GM06990 (cell line): ENCODE data around the gene SLC6A19.

Experiments
- DNase-seq: peaks from one replicate; pipeline ENCODE4 v3.0.0-alpha.2; 2011; ENCODE audit not compliant: insufficient read length; ENCODE audit errors: extremely low read depth
- H3K27me3 ChIP-seq: replicated peaks from 2 replicates; pipeline ENCODE4 v1.6.0; 2011; ENCODE audit warnings: low read length; ENCODE audit not compliant: control insufficient read depth, insufficient read depth
- H3K36me3 ChIP-seq: 2 replicates; pipeline ENCODE4 v1.5.1; 2011; ENCODE audit warnings: low read length; ENCODE audit not compliant: control insufficient read depth, insufficient read depth
- H3K4me3 ChIP-seq: replicated peaks from 2 replicates; pipeline ENCODE4 v1.5.1; 2011; ENCODE audit warnings: low read depth, mild to moderate bottlenecking, control low read depth, low read length
- TF ChIP-seq, protein P1 (sequence below): IDR thresholded peaks from 2 replicates; pipeline ENCODE4 v1.5.1; 2011; ENCODE audit warnings: low read length, control low read depth, mild to moderate bottlenecking, inconsistent platforms; ENCODE audit not compliant: insufficient read depth, poor library complexity, severe bottlenecking

Gene SLC6A19

GRCh38 chr5:1201327-1202025 is at the start of gene SLC6A19:
SLC6A19 (plus strand) TSS chr5:1201595; CDS start chr5:1201651, 56 bp downstream.
- no peak for DNase-seq
- TF ChIP-seq, protein P1, sequence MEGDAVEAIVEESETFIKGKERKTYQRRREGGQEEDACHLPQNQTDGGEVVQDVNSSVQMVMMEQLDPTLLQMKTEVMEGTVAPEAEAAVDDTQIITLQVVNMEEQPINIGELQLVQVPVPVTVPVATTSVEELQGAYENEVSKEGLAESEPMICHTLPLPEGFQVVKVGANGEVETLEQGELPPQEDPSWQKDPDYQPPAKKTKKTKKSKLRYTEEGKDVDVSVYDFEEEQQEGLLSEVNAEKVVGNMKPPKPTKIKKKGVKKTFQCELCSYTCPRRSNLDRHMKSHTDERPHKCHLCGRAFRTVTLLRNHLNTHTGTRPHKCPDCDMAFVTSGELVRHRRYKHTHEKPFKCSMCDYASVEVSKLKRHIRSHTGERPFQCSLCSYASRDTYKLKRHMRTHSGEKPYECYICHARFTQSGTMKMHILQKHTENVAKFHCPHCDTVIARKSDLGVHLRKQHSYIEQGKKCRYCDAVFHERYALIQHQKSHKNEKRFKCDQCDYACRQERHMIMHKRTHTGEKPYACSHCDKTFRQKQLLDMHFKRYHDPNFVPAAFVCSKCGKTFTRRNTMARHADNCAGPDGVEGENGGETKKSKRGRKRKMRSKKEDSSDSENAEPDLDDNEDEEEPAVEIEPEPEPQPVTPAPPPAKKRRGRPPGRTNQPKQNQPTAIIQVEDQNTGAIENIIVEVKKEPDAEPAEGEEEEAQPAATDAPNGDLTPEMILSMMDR = no peak
- H3K36me3 ChIP-seq = no peaks in the 10 kb centered on the region

DNA sequence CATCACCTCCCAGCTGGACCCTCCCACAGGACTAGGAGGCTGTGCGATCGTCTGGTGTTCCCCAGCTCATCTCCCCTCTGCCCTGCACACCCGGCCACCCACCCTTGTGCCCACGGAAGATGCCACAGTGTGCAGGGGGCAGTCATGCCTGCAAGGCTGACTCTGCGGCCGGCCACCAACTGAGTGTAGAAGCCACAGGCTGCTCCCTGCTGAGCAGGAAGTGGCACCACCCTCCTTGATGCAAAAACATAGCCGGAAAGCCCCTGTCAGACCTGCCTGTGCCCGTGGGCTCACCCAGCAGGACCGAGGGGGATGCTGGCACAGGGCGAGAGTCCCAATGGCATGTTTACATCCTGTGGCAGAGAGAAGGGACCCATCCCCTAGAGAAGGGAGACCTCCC is 49.2 kb upstream of the SLC6A19 start:
- H3K27me3 ChIP-seq = no peaks in the 10 kb centered on the region; the same call in 1 of the 2 replicates
- DNase-seq = no peak
- TF ChIP-seq, protein P1 = no peak
- H3K4me3 ChIP-seq = no peak overlapping the region
- H3K36me3 ChIP-seq = no peaks in the 10 kb centered on the region

More at GRCh38 chr5:1201327-1202025, at the start of gene SLC6A19:
- Histone ChIP-seq H3K27me3 (no peaks in the 10 kb centered on the region; the same call in 1 of the 2 replicates), H3K4me3 (no peak within 1 kb of the TSS)

- no peaks in the 10 kb centered on the region; the same call in 1 of the 2 replicates for H3K27me3 ChIP-seq
Observed at GRCh38 chr5:1152771-1153282, 48.6 kb upstream of the SLC6A19 start.

GRCh38 chr5:1153428-1153827 is 48.0 kb upstream of the SLC6A19 start:
- Histone ChIP-seq H3K27me3 (no peaks in the 10 kb centered on the region; the same call in 1 of the 2 replicates), H3K4me3 (no peak overlapping the region), H3K36me3 (no peaks in the 10 kb centered on the region)
- TF ChIP-seq, protein P1 = no peak
- DNase-seq = no peak

More at GRCh38 chr5:1152771-1153282, 48.6 kb upstream of the SLC6A19 start:
- no peak for DNase-seq
- TF ChIP-seq, protein P1 = no peak
- Histone ChIP-seq H3K4me3 (no peak overlapping the region), H3K36me3 (no peaks in the 10 kb centered on the region)

GRCh38 chr5:1155191-1156032 is 46.0 kb upstream of the SLC6A19 start:
- TF ChIP-seq, protein P1 = no peak
- no peaks in the 10 kb centered on the region; the same call in 1 of the 2 replicates for H3K27me3 ChIP-seq
- no peaks in the 10 kb centered on the region for H3K36me3 ChIP-seq
- H3K4me3 ChIP-seq = no peak overlapping the region
- no peak for DNase-seq
